D341Med (cell line): Measurements from ENCODE around the gene BMP8B.

Experiments
- DNase-seq: peaks from one replicate; pipeline ENCODE4 v3.0.0; 2012; ENCODE audit warnings: low spot score

Gene BMP8B

DNA sequence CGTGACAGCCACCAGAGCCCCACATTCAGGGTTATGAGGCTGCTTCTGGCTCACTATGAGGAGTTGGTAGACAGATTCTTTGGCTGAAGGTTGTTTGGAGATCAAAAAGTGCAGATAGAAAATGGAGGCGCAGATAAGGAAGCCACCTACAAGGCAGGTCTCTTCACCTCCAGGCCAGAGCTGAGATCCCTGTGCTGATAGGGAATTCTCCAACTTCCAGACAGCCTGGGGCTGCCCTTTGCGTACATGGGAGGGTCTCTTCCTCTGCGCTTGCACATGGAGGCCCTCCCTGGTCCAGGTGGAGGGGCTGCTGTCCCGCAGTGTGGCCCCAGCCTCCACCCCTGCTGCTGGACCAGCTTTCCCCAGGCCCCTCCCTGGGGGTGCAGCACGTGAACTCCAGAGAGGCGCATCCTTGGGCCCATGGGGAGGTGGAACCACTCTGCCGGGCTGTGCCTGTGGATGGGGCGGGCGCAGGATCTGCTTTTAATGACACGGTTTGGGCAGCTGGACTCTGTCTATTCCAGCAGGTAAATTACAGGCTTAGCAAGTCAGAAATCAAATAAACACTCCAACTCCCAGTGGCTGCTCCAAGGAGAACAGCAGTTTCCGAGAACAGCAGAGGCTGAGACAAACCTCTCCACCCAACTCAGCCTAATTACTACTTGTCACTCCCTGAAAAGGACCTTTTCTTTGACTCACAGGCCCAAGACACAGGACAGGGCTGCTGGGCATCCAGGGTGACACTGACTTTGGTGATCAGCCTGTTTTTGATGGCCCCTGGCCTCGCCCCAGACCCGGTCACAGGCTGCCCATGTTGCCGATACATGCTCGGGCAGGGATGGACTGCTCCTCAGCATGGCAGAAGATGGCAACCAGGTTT, 29.9 kb downstream of the BMP8B start:
- no peak for DNase-seq

DNA sequence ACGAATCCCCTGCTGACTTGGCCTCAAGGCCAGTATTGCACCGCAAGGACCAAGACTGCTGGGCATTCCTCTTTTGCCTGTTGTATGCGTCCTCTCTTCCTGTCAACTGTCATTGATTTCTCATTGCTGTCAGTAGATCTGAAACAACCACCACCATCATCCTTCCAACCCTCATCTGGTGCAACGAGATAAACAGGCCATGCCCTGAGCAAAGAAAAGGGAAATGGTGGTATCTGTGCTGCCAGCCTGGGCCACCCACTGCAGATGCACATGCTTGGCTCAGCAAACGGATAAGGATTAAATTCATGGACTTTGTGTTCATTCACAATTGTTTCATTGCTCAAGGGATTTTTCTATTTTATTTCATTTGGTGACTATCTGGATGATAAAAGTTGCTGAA, 31.2 kb downstream of the BMP8B start:
- DNase-seq = no peak

DNA sequence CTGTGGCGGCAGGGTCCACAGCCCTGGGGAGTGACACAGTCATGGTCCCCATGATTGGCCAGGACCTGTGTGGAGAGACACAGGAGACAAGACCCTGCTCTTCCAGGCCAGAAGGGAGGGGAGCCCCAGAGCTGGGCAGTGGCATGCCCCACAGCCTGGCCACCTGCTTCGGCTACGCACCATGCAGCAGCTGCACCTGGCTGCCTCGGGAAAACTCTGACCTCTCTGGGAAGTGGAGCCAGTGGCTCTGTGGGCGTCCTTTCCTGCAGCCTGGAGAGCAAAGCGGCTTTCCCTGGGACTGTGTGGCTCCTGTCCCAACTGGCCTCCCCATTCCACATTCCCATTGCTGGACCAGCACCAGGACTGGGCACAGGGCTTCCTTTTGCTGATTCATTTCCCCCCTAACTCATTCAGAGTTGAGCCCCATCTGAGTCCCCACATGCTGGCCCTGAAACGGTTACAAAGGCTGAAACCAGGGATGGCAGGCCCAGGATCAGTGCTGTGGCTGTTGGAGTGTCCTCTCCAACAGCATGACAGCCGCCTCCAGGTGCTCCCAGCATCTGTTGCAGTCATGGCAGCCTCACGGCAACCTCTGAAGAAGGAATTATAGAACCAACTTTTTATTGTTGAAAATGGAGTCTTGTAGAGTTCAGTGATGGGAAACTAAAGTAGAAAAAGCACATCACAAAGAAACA, 32.6 kb downstream of the BMP8B start:
- DNase-seq = no peak

DNA sequence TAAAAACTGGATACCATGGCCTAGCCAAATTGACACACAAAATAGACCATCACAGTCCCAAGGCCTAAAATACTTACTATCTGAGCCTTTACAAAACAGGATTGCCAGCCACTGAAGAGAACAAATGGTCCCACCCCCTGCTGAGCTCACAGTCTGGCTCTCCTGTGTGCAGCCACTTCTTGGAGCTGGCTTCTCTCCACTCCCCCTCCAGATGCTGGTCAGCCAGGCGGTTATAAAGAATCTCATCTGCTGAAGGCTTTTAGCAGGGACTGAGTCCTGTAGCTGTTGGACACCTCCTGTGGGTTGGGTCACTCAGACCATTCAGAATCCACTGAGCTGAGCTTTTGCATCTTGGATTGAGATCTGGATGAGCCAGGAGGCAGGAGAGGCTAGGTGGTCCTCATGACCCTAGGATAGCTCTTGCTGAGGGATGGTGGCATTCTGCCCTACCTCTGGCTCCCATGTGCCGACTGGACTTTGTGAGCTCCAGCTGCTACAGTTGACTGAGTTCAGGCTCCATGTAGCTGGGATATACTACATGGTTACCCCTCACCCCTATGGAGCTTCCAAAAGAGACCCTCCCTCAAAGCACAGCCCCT, 33.7 kb downstream of the BMP8B start:
- no peak for DNase-seq

DNA sequence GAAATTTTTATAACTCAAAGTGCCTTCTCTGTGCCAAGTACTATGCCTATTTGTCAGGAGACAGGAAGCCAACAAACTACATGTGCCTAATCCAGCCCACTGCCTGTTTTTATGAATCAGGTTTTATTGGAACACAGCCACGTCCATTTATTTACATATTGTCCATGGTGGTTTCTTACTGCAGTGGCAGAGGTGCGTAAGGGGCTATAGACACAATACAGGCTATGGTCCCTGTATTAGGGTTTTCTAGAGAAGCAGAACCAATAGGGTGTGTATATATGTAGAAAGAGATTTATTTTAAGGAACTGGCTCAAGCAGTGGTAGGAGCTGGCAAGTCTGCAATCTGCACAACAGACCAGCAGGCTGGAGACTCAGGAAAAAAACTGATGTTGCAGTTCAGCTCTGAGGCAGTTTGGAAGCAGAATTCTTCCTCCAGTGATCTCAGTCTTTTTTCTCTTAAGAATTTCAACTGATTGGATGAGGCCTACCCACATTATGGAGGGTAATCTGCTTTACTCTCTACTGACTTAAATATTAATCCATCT, 34.6 kb downstream of the BMP8B start:
- DNase-seq = no peak

DNA sequence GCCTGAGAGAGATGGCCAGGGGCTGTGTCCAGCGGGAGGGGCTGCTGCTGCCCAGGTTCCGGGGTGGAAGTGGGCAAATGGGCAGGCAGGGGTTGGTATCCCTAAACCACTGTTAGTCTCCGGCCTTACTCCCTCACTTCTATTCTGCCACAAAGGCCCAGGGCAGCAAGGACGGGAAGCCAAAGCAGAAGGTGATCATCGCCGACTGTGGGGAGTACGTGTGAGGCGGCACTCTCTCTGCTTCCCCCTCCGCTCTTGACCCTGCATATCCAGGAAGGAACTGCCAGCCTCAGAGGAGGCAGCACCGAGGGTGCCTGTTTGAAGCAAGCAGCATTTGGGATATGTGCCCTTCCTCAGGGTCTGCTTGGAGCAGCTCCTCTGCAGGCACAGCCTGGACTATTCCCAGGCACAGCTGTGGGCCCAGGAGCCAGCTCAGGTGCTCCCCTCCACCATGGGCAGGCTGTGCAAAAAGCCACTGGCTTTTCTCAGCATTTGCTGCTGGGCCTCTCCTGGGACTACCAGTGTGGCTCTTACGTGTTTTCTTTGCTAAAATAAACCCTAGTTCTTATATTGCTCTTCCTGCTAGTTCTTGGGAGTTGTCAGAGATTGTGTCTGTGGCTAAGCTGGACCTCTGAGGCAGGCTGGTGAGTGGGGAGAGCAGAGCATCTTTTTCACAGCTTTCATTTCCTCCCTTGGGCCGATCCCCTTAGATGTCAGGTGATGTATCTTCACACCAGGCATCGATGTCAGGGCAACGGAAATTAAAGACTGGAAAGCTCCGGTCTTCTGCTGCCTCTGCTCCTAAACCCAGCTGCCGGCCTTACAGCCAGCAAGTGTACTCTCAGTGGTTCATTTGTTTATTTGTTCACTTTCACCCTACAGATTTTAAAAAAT, 35.3 kb downstream of the BMP8B start:
- DNase-seq = no peak

DNA sequence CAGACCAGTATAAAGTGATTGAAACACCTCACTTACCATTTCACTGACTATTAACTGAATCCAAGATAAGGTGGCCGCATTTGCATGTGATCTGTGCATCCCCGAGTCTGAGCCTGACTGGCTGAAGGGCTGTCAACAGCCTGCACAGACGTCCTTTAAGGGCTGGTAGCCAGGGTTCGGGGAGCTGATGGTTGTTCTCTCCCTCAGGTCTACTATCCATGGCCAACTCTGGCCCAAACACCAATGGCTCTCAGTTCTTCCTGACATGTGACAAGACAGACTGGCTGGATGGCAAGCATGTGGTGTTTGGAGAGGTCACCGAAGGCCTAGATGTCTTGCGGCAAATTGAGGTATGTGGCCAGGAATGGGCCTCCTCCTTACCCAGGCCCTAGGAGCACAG, 36.0 kb downstream of the BMP8B start:
- DNase-seq = no peak

DNA sequence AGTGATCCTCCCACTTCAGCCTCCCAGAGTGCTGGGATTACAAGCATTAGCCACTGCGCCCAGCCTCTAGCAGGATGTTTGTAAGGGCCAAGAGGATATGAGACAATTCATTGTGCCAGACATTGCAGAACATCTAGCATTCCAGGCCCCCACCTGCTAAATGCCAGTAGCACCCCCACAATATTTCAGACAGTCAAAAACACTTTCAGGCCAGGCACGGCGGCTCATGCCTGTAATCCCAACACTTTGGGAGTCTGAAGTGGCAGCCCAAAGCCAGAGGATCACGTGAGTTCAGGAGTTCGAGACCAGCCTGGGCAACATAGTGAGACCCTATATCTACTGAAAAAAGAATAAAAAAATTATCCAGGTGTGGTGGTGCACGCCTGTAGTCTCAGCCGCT, 37.1 kb downstream of the BMP8B start:
- DNase-seq = no peak

DNA sequence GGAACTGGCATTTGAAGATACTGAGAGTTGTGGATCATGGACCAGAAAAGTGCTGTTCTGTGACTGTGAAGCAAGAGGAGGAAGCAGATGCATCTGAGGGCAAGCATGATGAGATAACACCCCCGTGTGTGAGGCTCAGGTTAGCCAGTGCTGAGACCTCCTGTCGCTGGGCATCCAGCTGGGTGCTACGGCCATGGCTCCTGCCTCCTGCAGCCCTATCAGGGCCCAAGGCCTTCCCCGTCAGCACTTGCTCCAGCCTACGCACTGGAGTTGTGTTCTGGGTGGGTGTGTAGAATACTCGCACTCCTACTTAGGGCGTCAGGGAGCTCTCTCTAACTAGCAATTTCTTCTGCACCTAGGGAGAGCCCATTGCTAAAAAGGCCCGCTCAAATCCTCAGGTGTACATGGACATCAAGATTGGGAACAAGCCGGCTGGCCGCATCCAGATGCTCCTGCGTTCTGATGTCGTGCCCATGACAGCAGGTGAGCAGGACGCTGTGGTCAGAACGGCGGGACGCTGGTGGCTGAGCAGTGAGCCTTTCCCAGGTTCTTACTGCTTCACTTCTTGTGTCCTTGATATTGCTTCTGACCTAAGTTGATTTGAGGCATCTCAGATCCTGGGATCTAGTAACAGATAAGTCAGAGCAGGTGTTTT, 43.5 kb downstream of the BMP8B start:
- DNase-seq = no peak

DNA sequence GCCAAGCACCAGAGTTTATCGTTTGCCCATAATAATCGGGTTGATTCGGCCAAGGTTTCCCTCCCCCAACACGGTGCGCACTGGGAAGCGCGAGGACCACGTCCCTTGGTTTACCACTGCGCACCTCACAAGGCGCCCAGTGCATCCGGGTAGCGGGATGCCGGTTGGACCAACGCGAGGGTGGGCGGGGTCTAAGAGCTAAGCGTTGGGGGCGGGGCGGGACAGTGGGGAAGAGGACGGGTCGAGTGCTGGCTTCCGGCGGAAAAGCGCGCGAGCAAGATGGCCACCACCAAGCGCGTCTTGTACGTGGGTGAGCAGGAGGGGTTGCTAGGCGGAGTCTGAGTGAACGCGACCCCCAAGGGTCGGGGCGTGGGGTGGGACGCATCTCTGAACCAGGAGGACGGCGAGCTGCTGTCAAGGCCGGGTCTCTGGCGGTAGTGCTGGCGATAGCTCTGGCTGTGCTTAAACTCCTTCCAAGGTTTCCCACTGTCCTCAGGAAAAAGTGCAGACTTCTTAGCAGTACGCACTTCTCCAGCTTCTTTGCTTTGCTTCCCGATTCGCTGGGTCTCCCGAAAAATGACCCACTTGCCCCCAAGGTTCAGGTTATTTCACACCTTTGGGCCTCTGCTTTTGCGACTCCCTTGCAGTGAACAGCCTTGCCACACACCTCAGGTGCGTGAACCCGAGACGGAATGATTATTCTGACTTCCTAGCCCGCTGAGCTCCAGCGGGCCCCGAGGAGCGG, 49.9 kb downstream of the BMP8B start, which contains the start of gene PPIE:
Gene PPIE, plus strand, starts transcription at position 261 of the 745 bp plus-strand sequence. Its CDS starts 19 bp downstream, at position 280.
- DNase-seq = peak; percentile 92

DNA sequence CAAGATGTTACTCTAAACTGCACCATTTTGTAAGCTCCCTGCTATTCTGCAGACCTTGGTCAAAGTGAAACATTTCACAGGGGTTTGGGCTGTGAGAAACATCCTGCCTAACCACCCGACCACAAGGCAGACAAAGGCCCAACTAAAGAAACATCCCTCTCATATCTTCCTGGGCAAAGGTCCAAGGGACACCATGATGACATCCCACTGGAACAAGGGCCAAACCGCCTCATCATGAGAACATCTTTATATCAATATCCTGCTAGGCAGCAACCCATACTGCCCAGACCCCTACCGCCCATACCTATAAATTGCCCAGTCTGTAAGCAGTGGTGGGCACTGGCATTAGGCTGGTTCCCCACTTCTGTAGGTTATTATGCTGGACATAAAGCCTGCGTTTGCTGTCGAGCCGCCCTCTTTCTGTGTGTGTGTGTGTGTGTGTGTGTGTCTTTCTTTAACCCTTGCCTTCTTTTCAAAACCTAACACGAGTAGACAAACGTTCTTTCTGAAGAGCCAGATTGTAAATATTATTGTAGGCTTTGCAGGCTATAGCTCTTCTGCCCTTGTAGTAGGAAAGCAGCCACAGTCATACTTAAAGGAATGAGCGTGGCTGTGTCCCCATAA, 51.0 kb downstream of the BMP8B start:
- DNase-seq = no peak

DNA sequence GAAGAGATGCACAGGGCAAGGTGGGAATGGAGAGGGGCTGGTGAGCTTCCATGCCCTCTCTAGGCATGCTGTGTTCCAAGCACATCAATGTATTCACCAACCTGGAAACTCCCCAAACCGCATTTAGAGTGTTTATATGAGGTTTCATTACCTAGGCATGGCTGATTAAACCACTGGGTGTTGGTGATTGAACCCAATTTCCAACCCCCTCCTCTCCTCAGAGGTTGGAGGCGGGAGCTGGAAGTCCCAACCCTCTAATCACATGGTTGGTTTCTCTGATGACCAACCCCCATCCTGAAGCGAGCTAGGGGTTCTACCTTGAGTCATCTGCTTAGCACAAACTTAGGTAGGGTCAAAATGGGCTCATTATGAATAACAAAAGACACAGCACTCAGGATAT, 52.9 kb downstream of the BMP8B start:
- DNase-seq = no peak

DNA sequence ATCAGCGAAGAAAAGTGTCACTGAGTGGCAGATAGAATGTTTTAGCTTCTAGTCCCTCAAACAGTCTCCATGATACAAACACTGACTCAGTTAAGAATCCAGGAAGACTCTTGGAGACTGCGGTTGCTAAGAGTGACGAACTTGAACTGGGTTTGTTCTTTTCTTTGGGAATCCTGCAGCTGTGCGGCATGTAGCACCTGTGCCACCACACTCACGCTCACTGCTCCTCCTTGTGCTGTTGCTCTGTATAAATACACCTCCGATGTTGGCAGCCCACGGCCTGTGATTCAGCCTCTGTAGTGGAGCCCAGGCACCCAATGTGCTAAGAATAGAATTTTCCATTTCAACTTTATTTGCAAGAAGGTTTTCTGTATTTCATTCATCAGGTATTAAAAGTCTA, 55.5 kb downstream of the BMP8B start:
- no peak for DNase-seq

DNA sequence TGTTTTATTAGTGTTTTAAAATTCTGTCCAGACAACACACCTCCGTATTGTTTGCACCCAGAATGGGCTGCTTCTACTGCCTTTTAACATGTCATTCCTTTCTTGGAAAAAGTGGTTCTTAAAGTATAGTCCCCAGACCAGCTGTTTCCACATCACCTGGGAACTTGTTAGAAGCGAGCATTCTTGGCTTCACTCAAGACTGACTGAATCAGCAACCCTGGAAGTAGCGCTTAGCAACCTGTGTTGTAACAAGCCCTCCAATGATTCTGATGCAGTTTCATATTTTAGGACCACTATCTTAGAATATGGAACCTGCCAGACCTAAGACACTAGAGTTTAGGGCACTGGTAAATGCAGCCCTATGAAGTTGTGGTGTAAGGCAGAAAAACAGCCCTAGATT, 55.9 kb downstream of the BMP8B start:
- DNase-seq = no peak

DNA sequence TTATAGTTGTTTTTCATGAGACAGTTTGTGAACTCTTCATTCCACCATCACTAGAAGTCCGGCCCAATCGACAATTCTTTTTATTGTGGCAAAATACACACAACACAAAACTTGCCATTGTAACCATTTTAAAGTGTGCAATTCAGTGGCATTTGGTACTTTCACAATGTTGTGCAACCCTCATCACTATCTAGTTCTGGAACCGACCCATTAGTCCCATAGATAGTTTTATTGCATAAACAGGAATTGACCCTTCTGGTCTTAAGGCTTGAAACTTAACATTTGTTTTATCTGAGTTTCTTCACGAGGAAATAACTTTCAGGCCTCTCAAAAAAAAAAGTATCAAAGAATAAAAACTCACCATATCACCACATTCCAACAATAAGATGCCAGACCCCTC, 58.8 kb downstream of the BMP8B start:
- DNase-seq = no peak

DNA sequence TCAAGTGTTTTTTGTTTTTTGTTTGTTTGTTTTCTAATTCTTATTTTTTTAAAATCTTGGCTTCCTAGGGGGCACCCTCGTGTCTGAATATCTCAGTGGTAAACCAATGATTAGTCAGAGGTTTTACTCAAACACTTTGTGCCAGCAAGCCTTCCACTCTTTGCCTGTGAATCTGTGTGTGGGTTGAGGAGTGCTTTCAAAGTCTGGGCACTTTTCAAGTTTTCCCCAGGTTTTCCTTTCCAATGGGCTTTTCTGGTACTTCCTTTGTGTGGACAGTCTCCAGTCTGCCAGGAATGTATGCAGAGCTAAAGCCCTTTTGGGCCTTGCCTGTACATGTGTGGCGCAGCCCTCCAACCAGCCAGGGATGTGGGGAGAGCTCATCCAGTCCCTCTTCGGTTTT, 59.6 kb downstream of the BMP8B start:
- no peak for DNase-seq

DNA sequence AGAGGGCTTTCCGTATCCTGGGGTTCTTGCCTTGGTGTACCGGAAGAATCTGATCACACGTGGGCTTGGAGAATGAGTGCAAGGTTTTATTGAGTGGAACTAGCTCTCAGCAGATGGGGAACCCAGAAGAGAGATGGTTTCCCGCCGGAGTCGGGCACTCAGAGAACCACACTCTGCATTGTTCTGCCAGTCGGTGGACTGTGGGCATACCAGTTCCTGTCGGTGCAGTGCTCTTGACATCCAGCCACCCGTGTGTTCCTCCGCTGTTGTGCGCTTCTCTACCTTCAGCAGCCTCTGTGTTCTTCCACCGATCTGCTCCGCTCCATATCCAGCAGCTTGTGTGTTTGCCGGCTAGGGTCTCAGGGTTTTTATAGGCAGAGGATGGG, 60.7 kb downstream of the BMP8B start:
- no peak for DNase-seq

DNA sequence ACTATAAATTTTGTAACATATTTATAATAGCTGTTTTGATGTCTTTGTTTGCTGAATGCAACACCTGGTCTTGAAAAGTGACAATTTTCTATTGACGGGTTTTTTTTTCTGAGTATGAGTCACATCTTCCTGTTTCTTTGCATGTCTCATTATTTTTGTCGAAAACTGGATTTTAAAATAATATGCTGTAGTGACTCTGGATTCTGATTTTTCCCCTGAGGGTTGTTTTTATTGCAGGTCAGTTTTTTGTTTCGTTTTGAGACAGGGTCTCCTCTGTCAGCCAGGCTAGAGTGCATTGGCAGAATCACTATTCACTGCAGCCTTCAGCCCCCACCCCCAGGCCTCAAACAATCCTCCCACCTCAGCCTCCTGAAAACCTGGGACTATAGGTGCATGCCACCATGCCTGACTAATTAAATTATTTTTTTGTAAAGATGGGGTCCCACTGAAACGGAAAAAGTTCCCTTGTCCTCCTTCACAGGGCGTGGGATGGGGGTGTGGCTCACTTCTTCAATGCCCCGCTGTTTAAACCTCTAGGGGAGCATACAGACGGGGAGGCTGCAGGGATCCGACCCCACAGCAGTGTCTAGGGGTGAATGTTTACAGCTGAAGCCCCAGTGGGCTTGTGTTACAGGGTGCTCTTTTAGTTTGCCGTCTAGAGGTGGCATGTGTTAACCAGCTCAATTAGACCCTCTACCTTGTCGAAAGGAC, 61.3 kb downstream of the BMP8B start:
- no peak for DNase-seq

DNA sequence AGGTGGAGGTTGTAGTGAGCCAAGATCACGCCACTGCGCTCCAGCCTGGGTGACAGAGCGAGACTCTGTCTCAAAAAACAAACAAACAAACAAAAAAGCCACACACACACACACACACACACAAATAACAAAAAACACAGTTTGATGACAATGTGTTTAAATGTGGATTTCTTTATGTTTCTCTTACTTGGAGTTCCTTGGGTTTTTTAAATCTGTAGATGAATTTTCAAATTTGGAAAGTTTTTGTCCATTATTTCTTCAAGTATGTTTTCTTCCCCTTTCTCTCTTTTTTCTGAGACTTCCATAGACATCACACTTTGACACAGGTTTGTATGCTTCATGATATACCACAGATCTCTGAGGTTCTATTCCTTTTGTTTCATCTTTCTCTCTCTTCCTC, 62.1 kb downstream of the BMP8B start:
- DNase-seq = no peak
